Stimulated activated CD4-positive, alpha-beta T cell treated with anti-CD3 and anti-CD28 coated beads, Interleukin-12 subunit alpha, Interleukin-12 subunit beta, amount 100 ng/mL, for 48 hours (primary cell): ENCODE results near the gene DPP10.

ENCODE experiments used
- DNase-seq, 3 donors: peaks; one replicate each; pipeline ENCODE4 v3.0.0-alpha.2; 2020; ENCODE audit warnings: low read depth in 2 of 3, low spot score in 1 of 3

The DPP10 gene

DNA sequence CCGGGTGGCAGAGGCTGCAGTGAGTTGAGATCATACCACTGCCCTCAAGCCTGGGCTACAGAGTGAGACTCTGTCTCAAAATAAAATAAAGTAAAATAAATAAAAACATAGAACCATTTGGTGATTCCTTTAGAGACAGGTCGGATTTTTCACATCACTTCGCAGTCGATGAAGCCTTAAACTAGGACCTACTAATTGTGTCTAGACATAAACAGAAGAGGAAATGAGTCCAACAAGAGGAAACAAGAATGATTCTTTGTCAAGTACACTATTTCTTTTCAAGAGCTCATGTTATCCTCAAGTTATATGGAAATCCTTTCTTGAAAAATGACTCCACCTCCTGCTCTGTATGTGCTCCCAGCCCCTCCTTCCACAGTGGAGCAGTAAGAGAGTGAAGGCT is 758.9 kb downstream of the DPP10 start:
- DNase-seq = no peak

DNA sequence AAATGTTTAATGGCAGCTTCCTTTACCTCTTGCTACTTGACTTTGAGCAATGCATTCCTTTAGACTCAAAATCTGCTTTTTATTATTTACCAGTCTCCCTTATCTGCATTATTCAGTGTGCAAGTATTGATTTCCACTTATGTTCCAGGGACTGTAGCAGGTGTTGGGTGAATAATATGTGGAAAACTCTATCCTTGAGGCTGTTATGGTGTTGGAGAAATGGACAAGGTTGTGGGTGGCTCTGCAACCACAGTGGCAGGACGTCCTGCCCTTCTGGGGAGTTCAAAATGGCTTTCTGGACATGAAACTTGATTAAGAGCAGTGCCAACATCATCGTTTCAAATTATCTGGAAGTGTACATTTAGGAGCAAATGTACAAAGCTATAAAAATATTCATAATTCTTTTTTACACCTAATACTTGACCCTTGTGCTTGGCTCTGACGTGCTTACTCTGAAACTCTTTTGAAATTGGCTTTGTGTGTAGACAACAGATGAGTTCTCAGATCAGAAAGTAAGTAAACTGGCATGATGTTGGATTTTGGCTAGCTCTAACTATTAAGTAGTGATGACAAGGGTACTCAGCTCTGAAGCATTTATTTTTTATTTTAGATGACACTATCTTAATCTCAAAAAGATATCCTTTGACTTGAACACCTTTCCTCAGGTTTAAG is 766.2 kb downstream of the DPP10 start:
- DNase-seq = no peak

DNA sequence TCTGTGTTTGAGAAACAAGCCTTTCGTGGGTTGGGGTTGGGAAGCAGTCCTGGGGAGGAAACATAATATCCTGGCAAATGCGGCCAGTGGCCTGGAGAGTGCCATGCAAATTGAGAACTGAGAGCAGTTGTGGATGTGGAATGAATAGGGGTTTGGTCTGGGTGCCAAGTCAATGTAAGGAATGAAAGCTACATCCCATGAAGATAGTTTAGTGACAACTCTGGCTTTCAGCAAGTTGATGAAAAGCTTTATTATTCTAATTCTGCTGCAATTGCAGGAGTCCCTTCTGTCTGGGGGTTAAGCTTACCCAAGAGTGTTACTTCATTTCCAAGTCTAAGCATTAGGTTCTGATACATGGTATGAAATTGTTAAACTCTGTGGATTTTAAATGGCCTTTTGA is 771.6 kb downstream of the DPP10 start:
- DNase-seq = no peak

- no peak for DNase-seq
These were observed 776.9 kb downstream of the DPP10 start for GRCh38 chr2:115219296-115219695.

- DNase-seq = no peak
These were observed 791.7 kb downstream of the DPP10 start for GRCh38 chr2:115234186-115234585.

DNA sequence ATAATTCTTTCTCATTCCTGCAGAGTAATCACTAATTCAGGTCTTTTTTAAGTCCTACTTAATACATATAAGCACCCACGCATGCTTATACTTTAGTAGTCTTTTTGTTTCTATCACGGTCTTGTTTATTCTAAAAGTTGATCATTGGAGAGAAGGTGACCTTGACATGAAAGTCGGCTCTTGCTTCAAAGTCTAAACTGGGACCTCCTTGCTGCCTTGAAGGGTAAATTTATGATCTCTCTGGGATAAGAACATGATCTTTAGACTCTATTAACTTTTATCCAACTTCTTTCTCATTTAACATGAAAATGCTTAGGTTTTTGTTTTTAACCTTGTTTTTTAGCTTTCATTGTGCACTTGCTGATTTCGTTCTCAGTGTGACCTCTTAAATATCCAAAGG is 792.3 kb downstream of the DPP10 start:
- no peak for DNase-seq

DNA sequence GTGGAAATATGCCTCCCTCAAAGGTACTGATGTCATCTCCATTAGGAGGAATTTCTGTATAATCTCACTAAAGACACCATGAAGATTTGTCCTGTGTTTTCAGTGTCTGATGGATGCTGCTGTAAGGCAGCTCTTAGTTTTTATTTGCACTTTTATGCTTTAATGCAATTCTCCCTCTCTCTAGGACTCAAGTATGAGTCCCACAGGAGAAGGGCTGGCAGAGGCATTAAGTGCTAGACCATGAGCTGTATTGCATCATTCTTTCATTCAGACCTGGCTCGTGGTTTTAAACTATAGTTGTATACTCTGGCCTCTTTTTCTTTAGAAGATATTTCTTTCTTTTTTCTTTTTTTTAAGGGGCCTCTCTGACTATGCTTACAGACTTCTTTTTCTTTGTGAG is 805.6 kb downstream of the DPP10 start:
- no peak for DNase-seq

DNA sequence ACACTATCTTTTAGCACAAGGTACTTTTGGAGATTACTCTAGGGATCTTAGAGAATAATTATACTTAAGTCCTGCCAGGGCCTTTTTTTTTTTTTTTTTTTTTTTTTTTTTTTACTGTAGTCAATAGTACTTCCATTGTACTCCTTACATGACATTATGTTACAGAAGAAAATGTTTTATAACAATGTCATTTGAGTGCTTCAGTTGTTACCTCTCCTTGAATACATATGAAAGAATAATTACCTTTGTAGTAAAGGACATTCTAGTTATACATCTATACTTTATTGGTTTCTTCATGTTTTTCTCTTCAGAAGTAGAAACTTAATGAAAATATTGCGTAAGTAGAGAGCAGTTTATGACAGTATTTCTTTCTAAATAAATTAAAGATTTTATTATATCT is 834.9 kb downstream of the DPP10 start:
- no peak for DNase-seq

- no peak for DNase-seq
These were observed 843.0 kb downstream of the DPP10 start for GRCh38 chr2:115285416-115285815.

GRCh38 chr2:115290478-115290877 is 848.0 kb downstream of the DPP10 start:
- no peak for DNase-seq

- no peak for DNase-seq
These were observed 850.3 kb downstream of the DPP10 start for GRCh38 chr2:115292742-115293141.

- no peak for DNase-seq
These were observed 852.6 kb downstream of the DPP10 start for GRCh38 chr2:115294999-115295398.

DNA sequence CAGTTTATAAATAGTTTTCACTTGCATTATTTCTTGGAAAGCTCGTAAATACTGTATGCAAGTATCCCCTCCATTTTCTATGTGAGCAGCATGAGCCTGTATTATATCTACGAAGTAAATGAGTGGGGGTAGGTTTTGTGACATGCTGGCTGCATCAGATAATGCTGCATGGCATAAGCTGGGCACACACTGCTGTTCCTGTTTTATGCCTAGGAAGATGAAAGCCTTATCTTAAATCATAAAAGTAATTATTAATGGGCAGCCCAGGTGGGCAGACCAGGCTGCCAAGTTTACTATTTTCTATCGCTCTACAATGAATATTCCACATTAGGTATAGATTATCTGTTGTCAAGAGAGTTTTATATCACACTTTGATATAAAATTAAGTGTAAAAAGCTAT is 854.6 kb downstream of the DPP10 start:
- no peak for DNase-seq

DNA sequence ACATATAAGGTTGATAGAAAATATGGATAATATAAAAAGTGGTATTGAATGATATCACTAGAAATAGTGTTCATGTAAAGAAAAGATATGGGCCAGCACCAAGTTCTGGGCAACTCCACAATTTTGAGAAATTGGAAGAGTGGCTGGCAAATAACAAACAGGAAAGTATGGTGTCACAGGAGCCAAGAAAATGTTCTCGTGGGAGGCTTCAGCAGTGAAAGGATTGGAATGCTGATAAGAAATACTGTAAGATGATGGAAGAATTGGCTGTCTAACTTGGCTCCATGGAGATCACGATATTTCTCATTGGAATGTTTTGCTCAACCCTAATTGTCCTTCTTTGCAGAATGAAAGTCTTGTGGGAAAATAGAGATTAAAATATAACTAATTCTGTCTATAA is 856.8 kb downstream of the DPP10 start:
- DNase-seq = no peak

- no peak for DNase-seq
These were observed 863.3 kb downstream of the DPP10 start for GRCh38 chr2:115305712-115306111.

- no peak for DNase-seq
These were observed 871.7 kb downstream of the DPP10 start for GRCh38 chr2:115314119-115314518.

- DNase-seq = no peak
These were observed 884.6 kb downstream of the DPP10 start for GRCh38 chr2:115327061-115327460.

DNA sequence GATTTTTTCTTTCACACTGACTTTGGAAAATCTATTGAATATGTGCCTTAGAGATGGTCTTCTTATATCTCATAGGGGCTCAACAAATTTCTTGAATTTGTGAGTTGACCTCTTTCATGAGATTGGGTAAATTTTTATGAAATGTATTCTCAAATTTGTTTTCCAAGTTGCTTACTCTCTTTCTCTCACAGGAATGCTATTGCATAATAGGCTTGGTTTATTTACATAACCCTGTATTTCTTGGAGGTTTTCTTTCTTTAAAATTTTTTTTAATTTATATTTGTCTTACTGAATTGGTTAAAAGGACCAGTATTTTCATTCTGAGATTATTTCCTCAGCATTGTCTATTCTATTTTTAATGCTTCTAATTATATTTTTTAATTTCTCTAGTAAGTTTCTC is 917.1 kb downstream of the DPP10 start:
- no peak for DNase-seq

GRCh38 chr2:115364093-115364492 is 921.7 kb downstream of the DPP10 start:
- no peak for DNase-seq

DNA sequence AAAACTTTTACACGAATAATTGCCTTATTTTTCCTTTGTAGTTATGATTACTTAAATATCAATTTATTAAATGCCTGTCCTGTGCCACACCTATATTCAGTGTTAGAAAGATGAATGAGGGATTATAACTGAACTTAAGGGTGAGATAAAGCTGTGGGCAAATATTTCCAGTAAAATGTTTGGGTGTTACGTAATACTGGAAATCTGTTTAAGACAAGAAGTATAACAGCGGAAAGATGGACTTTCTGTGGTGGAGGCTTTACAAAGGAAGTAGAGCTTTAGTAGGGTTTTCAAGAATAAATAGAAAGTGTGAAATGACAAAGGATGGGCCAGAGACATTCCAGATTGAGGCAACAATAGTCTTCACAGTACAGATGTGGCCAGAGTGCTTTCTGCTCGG is 927.0 kb downstream of the DPP10 start:
- no peak for DNase-seq

- DNase-seq = no peak
These were observed 932.5 kb downstream of the DPP10 start for GRCh38 chr2:115374981-115375380.

DNA sequence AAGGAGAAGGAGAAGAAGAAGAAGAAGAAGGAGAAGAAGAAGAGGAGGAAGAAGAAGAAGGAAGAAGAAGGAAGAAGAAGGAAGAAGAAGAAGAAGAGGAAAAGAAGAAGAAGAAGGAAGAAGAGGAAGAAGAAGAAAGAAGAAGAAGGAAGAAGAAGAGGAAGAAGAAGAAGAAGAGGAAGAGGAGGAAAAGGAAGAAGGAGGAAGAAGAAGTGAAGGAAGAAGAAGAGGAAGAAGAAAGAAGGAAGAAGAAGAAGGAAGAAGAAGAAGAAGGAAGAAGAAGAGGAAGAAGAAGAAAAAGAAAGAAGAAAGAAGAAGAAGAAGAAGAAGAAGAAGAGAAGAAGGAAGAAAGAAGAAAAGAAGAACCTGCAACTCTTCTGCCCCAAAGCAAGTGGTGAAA is 942.0 kb downstream of the DPP10 start:
- DNase-seq = no peak

GRCh38 chr2:115386465-115386864 is 944.0 kb downstream of the DPP10 start:
- no peak for DNase-seq

- no peak for DNase-seq
These were observed 946.6 kb downstream of the DPP10 start for GRCh38 chr2:115389024-115389423.
